Measurements from ENCODE around the gene NFXL1. TPM values are rescaled to one million over a fixed set of nuclear protein-coding genes. Genes with fewer than 3 reads are reported as not detected.

NFXL1 gene
- total RNA-seq, 1 donor from 2014 or later, result 10.4 TPM

GRCh38 chr4:47860305-47860704, 54.1 kb downstream of the NFXL1 start:
- no peak for DNase-seq (ENCODE audit: low read depth)
- H3K4me3 ChIP-seq (ENCODE audit: low read depth, low read length), result no peak overlapping the region
- TF ChIP-seq, protein P1, sequence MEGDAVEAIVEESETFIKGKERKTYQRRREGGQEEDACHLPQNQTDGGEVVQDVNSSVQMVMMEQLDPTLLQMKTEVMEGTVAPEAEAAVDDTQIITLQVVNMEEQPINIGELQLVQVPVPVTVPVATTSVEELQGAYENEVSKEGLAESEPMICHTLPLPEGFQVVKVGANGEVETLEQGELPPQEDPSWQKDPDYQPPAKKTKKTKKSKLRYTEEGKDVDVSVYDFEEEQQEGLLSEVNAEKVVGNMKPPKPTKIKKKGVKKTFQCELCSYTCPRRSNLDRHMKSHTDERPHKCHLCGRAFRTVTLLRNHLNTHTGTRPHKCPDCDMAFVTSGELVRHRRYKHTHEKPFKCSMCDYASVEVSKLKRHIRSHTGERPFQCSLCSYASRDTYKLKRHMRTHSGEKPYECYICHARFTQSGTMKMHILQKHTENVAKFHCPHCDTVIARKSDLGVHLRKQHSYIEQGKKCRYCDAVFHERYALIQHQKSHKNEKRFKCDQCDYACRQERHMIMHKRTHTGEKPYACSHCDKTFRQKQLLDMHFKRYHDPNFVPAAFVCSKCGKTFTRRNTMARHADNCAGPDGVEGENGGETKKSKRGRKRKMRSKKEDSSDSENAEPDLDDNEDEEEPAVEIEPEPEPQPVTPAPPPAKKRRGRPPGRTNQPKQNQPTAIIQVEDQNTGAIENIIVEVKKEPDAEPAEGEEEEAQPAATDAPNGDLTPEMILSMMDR (conservative IDR thresholded peaks at IDR 0.05; ENCODE audit: low read depth, low read length), result no peak

GRCh38 chr4:47858006-47858405, 56.4 kb downstream of the NFXL1 start:
- no peak overlapping the region for H3K4me3 ChIP-seq (ENCODE audit: low read depth, low read length)
- no peak for DNase-seq (ENCODE audit: low read depth)
- TF ChIP-seq, protein P1 (conservative IDR thresholded peaks at IDR 0.05; ENCODE audit: low read depth, low read length), result no peak

DNA sequence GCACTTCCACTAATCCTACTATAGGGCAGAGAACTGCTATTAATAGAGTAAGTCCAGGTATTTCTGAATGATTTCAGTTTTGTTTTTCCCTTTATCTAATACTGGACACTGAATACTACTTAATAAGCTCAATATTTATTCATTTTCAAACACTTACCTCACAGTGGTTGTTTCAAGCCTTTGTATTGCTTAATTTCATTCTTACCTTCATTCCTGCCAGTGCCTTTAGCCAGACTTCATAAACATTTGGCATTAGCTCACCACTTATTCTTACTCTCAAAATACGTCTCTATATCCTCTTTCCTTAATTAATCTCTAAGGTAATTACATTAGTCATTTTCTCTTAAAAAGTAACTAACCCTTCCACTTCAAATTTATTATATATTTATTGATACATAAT, 57.7 kb downstream of the NFXL1 start:
- DNase-seq (ENCODE audit: low read depth), result no peak
- TF ChIP-seq, protein P1 (conservative IDR thresholded peaks at IDR 0.05; ENCODE audit: low read depth, low read length), result no peak
- H3K4me3 ChIP-seq (ENCODE audit: low read depth, low read length), result no peak overlapping the region

GRCh38 chr4:47855350-47855749, 59.0 kb downstream of the NFXL1 start:
- DNase-seq (ENCODE audit: low read depth), result no peak
- TF ChIP-seq, protein P1 (conservative IDR thresholded peaks at IDR 0.05; ENCODE audit: low read depth, low read length), result no peak
- H3K4me3 ChIP-seq (ENCODE audit: low read depth, low read length), result no peak overlapping the region

- H3K4me3 ChIP-seq (ENCODE audit: low read depth, low read length), result no peak overlapping the region
Measured at GRCh38 chr4:47852136-47852535, 62.2 kb downstream of the NFXL1 start.

GRCh38 chr4:47849466-47849865, 64.9 kb downstream of the NFXL1 start:
- no peak for DNase-seq (ENCODE audit: low read depth)
- TF ChIP-seq, protein P1 (conservative IDR thresholded peaks at IDR 0.05; ENCODE audit: low read depth, low read length), result no peak
- no peak overlapping the region for H3K4me3 ChIP-seq (ENCODE audit: low read depth, low read length)

More at GRCh38 chr4:47852136-47852535, 62.2 kb downstream of the NFXL1 start:
- TF ChIP-seq, protein P1 (conservative IDR thresholded peaks at IDR 0.05; ENCODE audit: low read depth, low read length), result no peak
- no peak for DNase-seq (ENCODE audit: low read depth)

- TF ChIP-seq, protein P1 (conservative IDR thresholded peaks at IDR 0.05; ENCODE audit: low read depth, low read length), result no peak
- no peak for DNase-seq (ENCODE audit: low read depth)
- H3K4me3 ChIP-seq (ENCODE audit: low read depth, low read length), result no peak overlapping the region
Measured at GRCh38 chr4:47848041-47848440, 66.3 kb downstream of the NFXL1 start.

All from epithelial cell of proximal tubule (primary cell).